Osteoblast (primary cell): ENCODE measurements around the gene ATP13A2. TPM values are rescaled to one million over a fixed set of nuclear protein-coding genes. Genes with fewer than 3 reads are reported as not detected.

Experiments used
- DNase-seq: peaks from one replicate; pipeline ENCODE4 v3.0.0; 2011; ENCODE audit warnings: low spot score, mixed read lengths; ENCODE audit not compliant: insufficient read length; ENCODE audit errors: missing footprints
- H2AFZ ChIP-seq: 2 replicates; pipeline ENCODE4 v1.6.0; 2011; ENCODE audit warnings: mild to moderate bottlenecking, low read length
- H3K27ac ChIP-seq: 2 replicates; pipeline ENCODE4 v1.5.1; 2011; ENCODE audit warnings: mild to moderate bottlenecking, low read depth, low read length, moderate library complexity
- H3K27me3 ChIP-seq: 2 replicates; pipeline ENCODE4 v1.6.0; 2012; ENCODE audit warnings: mild to moderate bottlenecking, control low read depth, inconsistent platforms, low read length, moderate library complexity; ENCODE audit not compliant: insufficient read depth
- H3K36me3 ChIP-seq: 2 replicates; pipeline ENCODE4 v1.5.1; 2011; ENCODE audit warnings: mild to moderate bottlenecking, low read length, control low read depth, moderate library complexity; ENCODE audit not compliant: insufficient read depth
- H3K4me1 ChIP-seq: 2 replicates; pipeline ENCODE4 v1.5.1; 2011; ENCODE audit warnings: mild to moderate bottlenecking, low read length, control low read depth, moderate library complexity; ENCODE audit not compliant: insufficient read depth
- H3K4me2 ChIP-seq: 2 replicates; pipeline ENCODE4 v1.6.0; 2011; ENCODE audit warnings: mild to moderate bottlenecking, low read length; ENCODE audit not compliant: insufficient read depth
- H3K4me3 ChIP-seq: fragments of 200-600 bp; sonication (generic); 3 replicates; pipeline ENCODE4 v1.5.1; 2012; ENCODE audit warnings: mild to moderate bottlenecking, low read length, inconsistent platforms; ENCODE audit not compliant: insufficient read depth
- H3K79me2 ChIP-seq: 2 replicates; pipeline ENCODE4 v1.6.0; 2012; ENCODE audit warnings: mild to moderate bottlenecking, low read length, control low read depth, inconsistent platforms; ENCODE audit not compliant: insufficient read depth
- H3K9me3 ChIP-seq: 2 replicates; pipeline ENCODE4 v1.5.1; 2011; ENCODE audit warnings: low read depth, low read length, control low read depth
- H4K20me1 ChIP-seq: 2 replicates; pipeline ENCODE4 v1.6.0; 2012; ENCODE audit warnings: mild to moderate bottlenecking, low read length, control low read depth; ENCODE audit not compliant: insufficient read depth
- CTCF ChIP-seq: IDR thresholded peaks from 2 replicates; pipeline ENCODE4 v1.5.1; 2011; ENCODE audit warnings: mild to moderate bottlenecking, low read depth, low read length, moderate library complexity; ENCODE audit errors: extremely low read depth
- total RNA-seq: library from RNA; depleted of rRNA; stranded (reverse); fragments of >200 nt; gene quantifications from 2 replicates; pipeline ENCODE4 v1.2.3, GENCODE V29; 2012

Gene ATP13A2
- total RNA-seq, 1 donor, result 34.4 TPM

GRCh38 chr1:16969057-16969611 is 42.6 kb downstream of the ATP13A2 start:
- H3K4me2 ChIP-seq, result no peak overlapping the region
- H3K36me3 ChIP-seq, result peaks cover 21% of the 10 kb centered on the region
- no peak overlapping the region for H3K27ac ChIP-seq
- no peaks in the 10 kb centered on the region for H3K79me2 ChIP-seq
- peaks cover 5% of the 10 kb centered on the region for H4K20me1 ChIP-seq
- DNase-seq, result no peak
- peaks cover 9% of the 10 kb centered on the region for H3K4me1 ChIP-seq
- no peak overlapping the region for H3K4me3 ChIP-seq
- no peak for TF ChIP-seq CTCF
- H2AFZ ChIP-seq, result no peak overlapping the region
- H3K9me3 ChIP-seq, result no peaks in the 10 kb centered on the region
- H3K27me3 ChIP-seq, result no peaks in the 10 kb centered on the region

- H3K79me2 ChIP-seq, result no peaks in the 10 kb centered on the region
- no peak overlapping the region for H3K27ac ChIP-seq
- peaks cover 4% of the 10 kb centered on the region for H4K20me1 ChIP-seq
- TF ChIP-seq CTCF, result no peak
- peaks cover 9% of the 10 kb centered on the region for H3K4me1 ChIP-seq
- no peaks in the 10 kb centered on the region for H3K9me3 ChIP-seq
- peak; percentile 56 for DNase-seq
- H3K36me3 ChIP-seq, result peaks cover 19% of the 10 kb centered on the region
- no peaks in the 10 kb centered on the region for H3K27me3 ChIP-seq
- H3K4me3 ChIP-seq, result no peak overlapping the region
- H3K4me2 ChIP-seq, result no peak overlapping the region
- no peak overlapping the region for H2AFZ ChIP-seq
These were observed 43.4 kb downstream of the ATP13A2 start for GRCh38 chr1:16968372-16968771.

GRCh38 chr1:16967962-16968361 is 43.8 kb downstream of the ATP13A2 start:
- Histone ChIP-seq H3K27ac (no peak overlapping the region), H3K36me3 (peaks cover 15% of the 10 kb centered on the region), H3K27me3 (no peaks in the 10 kb centered on the region), H4K20me1 (peaks cover under 1% of the 10 kb centered on the region), H3K4me1 (peaks cover 9% of the 10 kb centered on the region), H3K9me3 (no peaks in the 10 kb centered on the region), H3K4me3 (no peak overlapping the region), H3K79me2 (no peaks in the 10 kb centered on the region), H3K4me2 (no peak overlapping the region), H2AFZ (no peak overlapping the region)
- DNase-seq, result peak; percentile 54
- TF ChIP-seq CTCF, result no peak

- H3K27me3 ChIP-seq, result no peaks in the 10 kb centered on the region
- H2AFZ ChIP-seq, result no peak overlapping the region
- H3K9me3 ChIP-seq, result no peaks in the 10 kb centered on the region
- H3K4me3 ChIP-seq, result no peak overlapping the region
- H4K20me1 ChIP-seq, result no peaks in the 10 kb centered on the region
- peaks cover 11% of the 10 kb centered on the region for H3K36me3 ChIP-seq
- peaks cover 9% of the 10 kb centered on the region for H3K4me1 ChIP-seq
- no peak for TF ChIP-seq CTCF
- peak overlapping the region; percentile 36 for H3K4me2 ChIP-seq
- DNase-seq, result peak; percentile 93
- H3K79me2 ChIP-seq, result no peaks in the 10 kb centered on the region
- H3K27ac ChIP-seq, result no peak overlapping the region
These were observed 44.6 kb downstream of the ATP13A2 start for GRCh38 chr1:16967095-16967575.
